OCI-LY3 (cell line): ENCODE measurements around the gene WNT9A.

Experiments
- H2AFZ ChIP-seq: fragments of 200-600, 300-600 bp; shearing (Covaris generic); 2 replicates; pipeline ENCODE4 v1.6.0; 2014; ENCODE audit warnings: antibody characterized with exemption, low read depth, low read length
- H3K27ac ChIP-seq: fragments of 200-600, 300-600 bp; sonication (generic); 2 replicates; pipeline ENCODE4 v1.5.1; 2014; ENCODE audit warnings: mild to moderate bottlenecking, low read length, moderate library complexity, mixed read lengths
- H3K27me3 ChIP-seq: fragments of 200-600, 300-600 bp; sonication (generic); 2 replicates; pipeline ENCODE4 v1.6.1; 2014; ENCODE audit warnings: low read depth, low read length, mixed read lengths
- H3K36me3 ChIP-seq: fragments of 200-600, 300-600 bp; sonication (generic); replicated peaks from 2 replicates; pipeline ENCODE3; 2014; ENCODE audit warnings: low read depth, low read length, mixed read lengths
- H3K4me1 ChIP-seq: fragments of 300-600, 200-600 bp; sonication (generic); 2 replicates; pipeline ENCODE4 v1.6.1; 2014; ENCODE audit warnings: low read length, mixed read lengths
- H3K4me2 ChIP-seq: fragments of 200-600, 300-600 bp; sonication (generic); 2 replicates; pipeline ENCODE4 v1.6.1; 2014; ENCODE audit warnings: low read length, mixed read lengths
- H3K4me3 ChIP-seq: fragments of 300-600, 200-600 bp; sonication (generic); 2 replicates; pipeline ENCODE4 v1.5.1; 2014; ENCODE audit warnings: antibody characterized with exemption, mild to moderate bottlenecking, low read length, moderate library complexity
- H3K79me2 ChIP-seq: fragments of 300-600, 200-600 bp; shearing (Covaris generic); 2 replicates; pipeline ENCODE4 v1.6.1; 2014; ENCODE audit warnings: mild to moderate bottlenecking, low read length, mixed read lengths
- H3K9ac ChIP-seq: fragments of 300-600, 200-600 bp; shearing (Covaris generic); 2 replicates; pipeline ENCODE4 v1.6.0; 2014; ENCODE audit warnings: mild to moderate bottlenecking, low read length, moderate library complexity
- H3K9me3 ChIP-seq: fragments of 200-600, 300-600 bp; shearing (Covaris generic); 2 replicates; pipeline ENCODE4 v1.6.1; 2014; ENCODE audit warnings: low read length, mixed read lengths; ENCODE audit not compliant: insufficient read depth
- H4K20me1 ChIP-seq: fragments of 200-600, 300-600 bp; sonication (generic); 2 replicates; pipeline ENCODE4 v1.6.1; 2016; ENCODE audit warnings: low read length, mixed read lengths; ENCODE audit not compliant: insufficient read depth
- CTCF ChIP-seq: fragments of 200-600, 300-600 bp; sonication (generic); IDR thresholded peaks from 2 replicates; pipeline ENCODE4 v1.5.1; 2014; ENCODE audit warnings: antibody characterized with exemption, low read length, low read depth
- EZH2phosphoT487 ChIP-seq: fragments of 200-600 bp; shearing (Covaris generic); IDR thresholded peaks from 2 replicates; pipeline ENCODE4 v1.6.1; 2018; ENCODE audit warnings: antibody characterized with exemption, mixed run types, low read depth

Gene WNT9A

GRCh38 chr1:227934476-227935313 is 13.0 kb downstream of the WNT9A start:
- H3K36me3 ChIP-seq = no peaks in the 10 kb centered on the region
- no peaks in the 10 kb centered on the region for H3K4me1 ChIP-seq
- H2AFZ ChIP-seq = no peak overlapping the region
- no peak overlapping the region for H3K4me3 ChIP-seq
- TF ChIP-seq CTCF (no peak), EZH2phosphoT487 (no peak)
- no peaks in the 10 kb centered on the region for H3K9me3 ChIP-seq
- H3K27me3 ChIP-seq = peaks cover 18% of the 10 kb centered on the region; the same call in 1 of the 2 replicates
- H3K4me2 ChIP-seq = no peak overlapping the region
- H4K20me1 ChIP-seq = no peaks in the 10 kb centered on the region
- no peaks in the 10 kb centered on the region for H3K79me2 ChIP-seq
- no peak overlapping the region for H3K27ac ChIP-seq
- no peak overlapping the region for H3K9ac ChIP-seq

GRCh38 chr1:227929751-227930472 is 17.8 kb downstream of the WNT9A start:
- Histone ChIP-seq H4K20me1 (no peaks in the 10 kb centered on the region), H2AFZ (no peak overlapping the region), H3K9ac (no peak overlapping the region), H3K4me2 (no peak overlapping the region), H3K27me3 (peaks cover 8% of the 10 kb centered on the region; the same call in 1 of the 2 replicates), H3K79me2 (no peaks in the 10 kb centered on the region; the same call in 1 of the 2 replicates), H3K36me3 (no peaks in the 10 kb centered on the region), H3K9me3 (no peaks in the 10 kb centered on the region), H3K4me1 (peaks cover 9% of the 10 kb centered on the region), H3K4me3 (no peak overlapping the region), H3K27ac (no peak overlapping the region)
- TF ChIP-seq EZH2phosphoT487 (no peak), CTCF (no peak)

- TF ChIP-seq EZH2phosphoT487 (no peak), CTCF (no peak)
- H3K4me3 ChIP-seq = no peak overlapping the region
- H2AFZ ChIP-seq = no peak overlapping the region
- peaks cover 11% of the 10 kb centered on the region for H3K4me1 ChIP-seq
- H3K27ac ChIP-seq = no peak overlapping the region
- H3K9ac ChIP-seq = no peak overlapping the region
- peaks cover 8% of the 10 kb centered on the region; the same call in 1 of the 2 replicates for H3K27me3 ChIP-seq
- no peak overlapping the region for H3K4me2 ChIP-seq
- H3K79me2 ChIP-seq = peaks cover 8% of the 10 kb centered on the region
- H3K36me3 ChIP-seq = no peaks in the 10 kb centered on the region
- no peaks in the 10 kb centered on the region for H4K20me1 ChIP-seq
- H3K9me3 ChIP-seq = no peaks in the 10 kb centered on the region
Measured at GRCh38 chr1:227928811-227929375, 18.8 kb downstream of the WNT9A start.
